DOHH2 (cell line): ENCODE data around the gene FUOM.

Experiments used
- H3F3A ChIP-seq: fragments of 200-600 bp; sonication (generic), shearing (Covaris generic); 2 replicates; pipeline ENCODE4 v1.6.0; 2016; ENCODE audit warnings: antibody characterized with exemption, mild to moderate bottlenecking; ENCODE audit not compliant: control insufficient read depth, insufficient read depth
- H3K27ac ChIP-seq: fragments of 200-600 bp; sonication (generic); 2 replicates; pipeline ENCODE4 v1.5.1; 2014; ENCODE audit warnings: low read depth, mild to moderate bottlenecking, low read length, moderate library complexity
- H3K27me3 ChIP-seq: fragments of 200-600 bp; sonication (generic); 2 replicates; pipeline ENCODE4 v1.6.1; 2014; ENCODE audit warnings: mild to moderate bottlenecking, low read length, mixed read lengths; ENCODE audit not compliant: control insufficient read depth
- H3K36me3 ChIP-seq: fragments of 200-600 bp; sonication (generic); 2 replicates; pipeline ENCODE4 v1.6.1; 2014; ENCODE audit warnings: mild to moderate bottlenecking, low read length, moderate library complexity, mixed read lengths; ENCODE audit not compliant: control insufficient read depth
- H3K4me1 ChIP-seq: fragments of 200-600 bp; sonication (generic); 2 replicates; pipeline ENCODE4 v1.6.1; 2014; ENCODE audit warnings: mild to moderate bottlenecking, low read length, mixed read lengths; ENCODE audit not compliant: control insufficient read depth
- H3K4me2 ChIP-seq: fragments of 200-600 bp; sonication (generic); 2 replicates; pipeline ENCODE4 v1.6.0; 2014; ENCODE audit warnings: mild to moderate bottlenecking, low read length, moderate library complexity
- H3K4me3 ChIP-seq: fragments of 200-600 bp; sonication (generic); 2 replicates; pipeline ENCODE4 v1.5.1; 2014; ENCODE audit warnings: mild to moderate bottlenecking, low read length, mixed read lengths
- H3K79me2 ChIP-seq: fragments of 200-600 bp; sonication (generic); 2 replicates; pipeline ENCODE4 v1.6.1; 2014; ENCODE audit warnings: mild to moderate bottlenecking, low read length, mixed read lengths; ENCODE audit not compliant: control insufficient read depth
- H3K9me2 ChIP-seq: fragments of 200-600 bp; sonication (generic); replicated peaks from 2 replicates; pipeline ENCODE4 v1.6.1; 2014; ENCODE audit warnings: mild to moderate bottlenecking, low read length, mixed read lengths; ENCODE audit not compliant: control insufficient read depth
- H3K9me3 ChIP-seq: fragments of 200-600 bp; sonication (generic); 2 replicates; pipeline ENCODE4 v1.6.1; 2014; ENCODE audit warnings: antibody characterized with exemption, low read length, mixed read lengths; ENCODE audit not compliant: control insufficient read depth, insufficient read depth
- H4K20me1 ChIP-seq: fragments of 200-600 bp; sonication (generic); 2 replicates; pipeline ENCODE4 v1.6.0; 2014; ENCODE audit warnings: low read depth, mild to moderate bottlenecking, antibody characterized with exemption, low read length, moderate library complexity; ENCODE audit not compliant: control insufficient read depth, insufficient read depth
- CTCF ChIP-seq: fragments of 200-600 bp; sonication (generic); IDR thresholded peaks from one replicate; pipeline ENCODE4 v1.5.1; 2014; ENCODE audit warnings: antibody characterized with exemption, mild to moderate bottlenecking, low read depth, low read length; ENCODE audit not compliant: poor library complexity, severe bottlenecking
- EZH2phosphoT487 ChIP-seq: fragments of 200-600 bp; sonication (generic); IDR thresholded peaks from 2 replicates; pipeline ENCODE4 v1.6.1; 2017; ENCODE audit warnings: borderline replicate concordance, mild to moderate bottlenecking, antibody characterized with exemption, low read length, moderate library complexity, mixed read lengths

Gene FUOM

GRCh38 chr10:133327651-133328357, 30.0 kb downstream of the FUOM start:
- Histone ChIP-seq H3F3A (peaks cover 3% of the 10 kb centered on the region; the same call in 1 of the 2 replicates), H4K20me1 (no peaks in the 10 kb centered on the region), H3K79me2 (no peaks in the 10 kb centered on the region), H3K4me2 (no peak overlapping the region), H3K27me3 (peaks cover 34% of the 10 kb centered on the region), H3K4me3 (no peak overlapping the region), H3K9me3 (no peaks in the 10 kb centered on the region), H3K36me3 (no peaks in the 10 kb centered on the region), H3K4me1 (peaks cover 11% of the 10 kb centered on the region), H3K9me2 (no peaks in the 10 kb centered on the region), H3K27ac (no peak overlapping the region)
- no peak for TF ChIP-seq CTCF
- TF ChIP-seq EZH2phosphoT487: no peak

GRCh38 chr10:133326745-133327650, 30.8 kb downstream of the FUOM start:
- Histone ChIP-seq H4K20me1 (no peaks in the 10 kb centered on the region), H3K9me3 (no peaks in the 10 kb centered on the region), H3K4me3 (no peak overlapping the region), H3K27ac (no peak overlapping the region), H3K9me2 (no peaks in the 10 kb centered on the region), H3K4me2 (no peak overlapping the region), H3K27me3 (peaks cover 33% of the 10 kb centered on the region), H3K4me1 (peaks cover 11% of the 10 kb centered on the region), H3K79me2 (no peaks in the 10 kb centered on the region), H3K36me3 (no peaks in the 10 kb centered on the region), H3F3A (peaks cover 3% of the 10 kb centered on the region; the same call in 1 of the 2 replicates)
- TF ChIP-seq CTCF: no peak
- no peak for TF ChIP-seq EZH2phosphoT487

GRCh38 chr10:133326223-133326551, 31.6 kb downstream of the FUOM start:
- no peak overlapping the region for H3K4me3 ChIP-seq
- no peaks in the 10 kb centered on the region for H3K9me3 ChIP-seq
- peaks cover 3% of the 10 kb centered on the region; the same call in 1 of the 2 replicates for H3F3A ChIP-seq
- no peaks in the 10 kb centered on the region for H3K9me2 ChIP-seq
- no peak for TF ChIP-seq EZH2phosphoT487
- TF ChIP-seq CTCF: no peak
- H3K79me2 ChIP-seq: no peaks in the 10 kb centered on the region
- no peak overlapping the region for H3K27ac ChIP-seq
- peaks cover 11% of the 10 kb centered on the region for H3K4me1 ChIP-seq
- no peaks in the 10 kb centered on the region for H4K20me1 ChIP-seq
- peaks cover 29% of the 10 kb centered on the region for H3K27me3 ChIP-seq
- no peak overlapping the region for H3K4me2 ChIP-seq
- no peaks in the 10 kb centered on the region for H3K36me3 ChIP-seq
